Hematopoietic multipotent progenitor cell (in vitro differentiated cells): ENCODE measurements around the gene RAD50. TPM values are rescaled to one million over a fixed set of nuclear protein-coding genes. Genes with fewer than 3 reads are reported as not detected.
"Not testable (repeated sequence)": the region's sequence is repeated elsewhere in the genome, so short reads cannot be mapped to it uniquely, and the experiment has no call there.

Source experiments
- DNase-seq, 3 donors: peaks; one replicate each; pipeline ENCODE4 v3.0.0-alpha.2; 2011 to 2015; ENCODE audit warnings: low read depth in 2 of 3, low spot score in 2 of 3
- total RNA-seq: library from RNA; depleted of rRNA; stranded (reverse); fragments of >200 nt; gene quantifications from one replicate; pipeline ENCODE4 v1.2.3, GENCODE V29; 2012

Gene RAD50
- total RNA-seq, 1 donor = 9.7 TPM

GRCh38 chr5:132627470-132627869, 70.7 kb downstream of the RAD50 start:
- DNase-seq = no peak

- no peak for DNase-seq
Observed at GRCh38 chr5:132628814-132629213, 72.0 kb downstream of the RAD50 start.

- DNase-seq = no peak
Observed at GRCh38 chr5:132629230-132629944, 72.6 kb downstream of the RAD50 start.

- DNase-seq = not testable (repeated sequence)
Observed at GRCh38 chr5:132633587-132633986, 76.8 kb downstream of the RAD50 start.

- no peak for DNase-seq
Observed at GRCh38 chr5:132635873-132636272, 79.1 kb downstream of the RAD50 start.

- DNase-seq = no peak
Observed at GRCh38 chr5:132637241-132637640, 80.5 kb downstream of the RAD50 start.

- DNase-seq = peak in 1 of 3 donors; percentile 35
Observed at GRCh38 chr5:132639706-132640130, 82.9 kb downstream of the RAD50 start.

- DNase-seq = no peak
Observed at GRCh38 chr5:132640613-132641012, 83.8 kb downstream of the RAD50 start.

- no peak for DNase-seq
Observed at GRCh38 chr5:132641241-132641723, 84.5 kb downstream of the RAD50 start.

- no peak for DNase-seq
Observed at GRCh38 chr5:132641841-132642240, 85.1 kb downstream of the RAD50 start.

- no peak for DNase-seq
Observed at GRCh38 chr5:132644177-132644576, 87.4 kb downstream of the RAD50 start.

- no peak for DNase-seq
Observed at GRCh38 chr5:132646583-132647266, 89.9 kb downstream of the RAD50 start.

GRCh38 chr5:132647473-132647872, 90.7 kb downstream of the RAD50 start:
- DNase-seq = no peak

GRCh38 chr5:132648355-132648754, 91.6 kb downstream of the RAD50 start:
- DNase-seq = no peak

GRCh38 chr5:132651838-132652469, 95.2 kb downstream of the RAD50 start:
- no peak for DNase-seq

GRCh38 chr5:132653716-132654115, 96.9 kb downstream of the RAD50 start:
- no peak for DNase-seq

GRCh38 chr5:132655821-132656773, 99.3 kb downstream of the RAD50 start:
- DNase-seq = peak in 2 of 3 donors; percentile 49 to 69

GRCh38 chr5:132656774-132657355, 100.1 kb downstream of the RAD50 start:
- DNase-seq = peak in 1 of 3 donors; percentile 27

- DNase-seq = no peak
Observed at GRCh38 chr5:132657676-132658380, 101.1 kb downstream of the RAD50 start, which contains the start of gene IL13. TSS of gene IL13 (plus strand) at chr5:132658173. CDS start at chr5:132658187, 14 bp downstream.
